Tibial artery (tissue), 4 donors: Measurements from ENCODE around the gene SLC7A14.

Source experiments
- DNase-seq, 2 donors: peaks; one replicate each; pipeline ENCODE4 v3.0.0-alpha.2; 2019
- H3K27ac ChIP-seq, 2 donors: fragments of 200-600 bp; sonication (generic) in 1 of 2; 1 replicate in 1 of 2; 2 replicates in 1 of 2; pipeline ENCODE4 v1.5.1; 2018 to 2019; ENCODE audit warnings: mild to moderate bottlenecking in 1 of 2
- H3K27me3 ChIP-seq, 2 donors: fragments of 200-600 bp; sonication (generic) in 1 of 2; one replicate each; pipeline versions ENCODE4 v1.5.1 to v1.6.0; 2016 to 2019
- H3K36me3 ChIP-seq, 3 donors: fragments of 200-600 bp; sonication (generic) in 2 of 3; one replicate each; pipeline ENCODE4 v1.5.1; 2016 to 2019; ENCODE audit warnings: mild to moderate bottlenecking in 2 of 3
- H3K4me1 ChIP-seq, 4 donors: fragments of 200-600 bp; sonication (generic) in 2 of 4; 1 replicate in 3 of 4; 2 replicates in 1 of 4; pipeline ENCODE4 v1.5.1; 2016 to 2019
- H3K4me3 ChIP-seq, 2 donors: fragments of 200-600 bp; sonication (generic) in 1 of 2; 1 replicate in 1 of 2; 2 replicates in 1 of 2; pipeline ENCODE4 v1.5.1; 2018 to 2019; ENCODE audit warnings: mild to moderate bottlenecking in 2 of 2
- H3K9me3 ChIP-seq, 3 donors: fragments of 200-600 bp; sonication (generic) in 1 of 3; one replicate each; pipeline ENCODE4 v1.5.1; 2016 to 2019
- CTCF ChIP-seq, 2 experiments: fragments of 200-600 bp in 1 of 2; fragments of 450-650 bp in 1 of 2; IDR thresholded peaks; one replicate each; pipeline ENCODE4 v1.5.1; 2017 to 2019; ENCODE audit warnings: antibody characterized with exemption in 2 of 2, mild to moderate bottlenecking in 1 of 2, moderate library complexity in 1 of 2
- intact Hi-C: fragments of 100-400 bp; cut with DNase I; formaldehyde crosslinking; loops from one replicate; pipeline ENCODE4 v1.15.0; 2023; ENCODE audit warnings: low total_unique reads

Gene SLC7A14

DNA sequence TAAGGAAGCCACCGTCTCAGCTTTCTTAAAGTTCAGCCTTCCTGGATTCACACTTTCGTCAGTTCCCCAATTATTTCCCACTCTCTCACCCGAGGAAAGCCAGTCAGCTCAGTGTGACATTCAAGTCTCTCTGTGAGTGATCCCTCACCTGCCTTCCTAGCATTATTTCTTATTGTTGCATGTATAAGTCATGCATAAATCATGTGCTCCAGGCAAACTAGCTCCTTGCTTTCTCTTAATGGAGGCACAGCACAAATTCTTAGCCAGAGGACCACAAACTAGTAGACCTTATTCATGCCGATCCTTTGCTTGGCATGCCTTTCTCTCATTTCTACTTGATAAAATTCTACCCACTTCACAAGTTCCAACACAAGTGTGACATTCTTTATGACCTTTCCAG lies 122.9 kb downstream of the SLC7A14 start:
- intact Hi-C loops = no loop called here
- no peak for TF ChIP-seq CTCF (IDR thresholded peaks at IDR 0.05)
- H3K4me1 ChIP-seq = no peaks in the 10 kb centered on the region

DNA sequence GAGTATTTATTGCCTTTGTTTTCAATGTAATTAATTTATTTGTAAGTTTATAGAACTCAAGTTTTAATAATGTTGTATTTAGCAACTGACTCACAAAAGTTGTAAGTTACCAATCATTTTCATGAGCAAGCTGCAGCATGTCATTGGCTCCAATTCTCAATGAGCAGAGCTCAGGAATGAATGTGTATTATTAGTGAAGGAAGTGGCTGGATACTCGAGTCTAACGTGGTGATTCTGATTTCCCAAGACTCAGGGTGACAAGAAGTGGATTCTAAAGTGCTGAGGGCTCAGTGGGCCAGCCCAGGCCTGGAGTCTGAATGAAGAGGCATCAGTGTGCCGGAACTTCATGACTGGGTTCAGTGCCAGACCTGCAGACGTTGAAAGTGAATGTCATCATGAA lies 127.6 kb downstream of the SLC7A14 start:
- no peaks in the 10 kb centered on the region for H3K9me3 ChIP-seq
- H3K27me3 ChIP-seq = no peaks in the 10 kb centered on the region
- no peak for DNase-seq
- H3K4me3 ChIP-seq = no peak overlapping the region
- no peak for TF ChIP-seq CTCF (IDR thresholded peaks at IDR 0.05)
- H3K4me1 ChIP-seq = no peaks in the 10 kb centered on the region
- intact Hi-C loops = no loop called here
- no peak overlapping the region for H3K27ac ChIP-seq
- no peaks in the 10 kb centered on the region for H3K36me3 ChIP-seq

More for the DNA sequence above, 122.9 kb downstream of the SLC7A14 start:
- Histone ChIP-seq H3K36me3 (no peaks in the 10 kb centered on the region), H3K4me3 (no peak overlapping the region), H3K27me3 (no peaks in the 10 kb centered on the region), H3K27ac (no peak overlapping the region), H3K9me3 (no peaks in the 10 kb centered on the region)
- no peak for DNase-seq

DNA sequence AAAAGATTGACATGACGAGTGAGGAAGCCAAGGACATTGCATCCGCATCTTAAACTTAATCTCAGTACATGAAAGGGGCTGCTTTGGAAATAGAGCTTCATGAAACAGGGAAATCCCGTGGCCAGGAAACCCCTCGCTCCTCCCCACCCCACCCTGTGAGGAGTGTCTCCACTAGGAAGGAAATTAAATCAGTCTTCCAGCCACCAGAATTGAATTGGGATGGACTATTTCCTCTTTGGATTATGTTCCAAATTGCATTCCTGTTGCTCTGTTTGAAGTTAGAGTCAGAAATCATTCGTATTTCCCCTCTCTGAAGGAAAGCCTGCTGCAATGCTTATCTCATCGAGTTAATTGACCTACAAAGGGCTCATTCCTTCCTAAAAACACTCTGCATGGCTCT lies 131.4 kb downstream of the SLC7A14 start:
- H3K4me1 ChIP-seq = no peaks in the 10 kb centered on the region
- intact Hi-C loops = no loop called here
- no peaks in the 10 kb centered on the region for H3K9me3 ChIP-seq
- TF ChIP-seq CTCF (IDR thresholded peaks at IDR 0.05) = no peak
- no peak overlapping the region for H3K4me3 ChIP-seq
- DNase-seq = no peak
- H3K27me3 ChIP-seq = no peaks in the 10 kb centered on the region
- no peak overlapping the region for H3K27ac ChIP-seq
- H3K36me3 ChIP-seq = no peaks in the 10 kb centered on the region

DNA sequence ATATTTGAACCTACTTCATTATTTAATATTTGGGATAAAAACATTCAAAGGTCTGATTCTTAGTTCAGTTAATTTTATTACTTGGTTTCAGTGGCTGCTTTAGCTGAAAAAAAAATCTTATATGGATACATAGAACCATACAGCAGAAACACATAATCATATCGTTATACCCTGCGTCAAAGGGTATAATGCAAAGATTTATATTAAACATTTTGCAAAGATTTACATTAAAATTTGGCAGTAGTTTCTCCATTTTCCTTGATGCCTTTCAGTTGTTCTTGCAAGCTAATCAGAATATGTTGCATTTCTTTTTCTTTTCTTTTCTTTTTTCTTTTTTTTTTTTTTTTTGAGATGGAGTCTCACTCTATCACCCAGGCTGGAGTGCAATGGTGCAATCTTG lies 135.8 kb downstream of the SLC7A14 start:
- DNase-seq = no peak
- Histone ChIP-seq H3K27ac (no peak overlapping the region), H3K4me3 (no peak overlapping the region), H3K4me1 (no peaks in the 10 kb centered on the region), H3K36me3 (no peaks in the 10 kb centered on the region), H3K9me3 (no peaks in the 10 kb centered on the region), H3K27me3 (no peaks in the 10 kb centered on the region)
- intact Hi-C loops = no loop called here
- TF ChIP-seq CTCF (IDR thresholded peaks at IDR 0.05) = no peak

- no peaks in the 10 kb centered on the region for H3K4me1 ChIP-seq
- no peak overlapping the region for H3K27ac ChIP-seq
- TF ChIP-seq CTCF (IDR thresholded peaks at IDR 0.05) = no peak
- H3K36me3 ChIP-seq = no peaks in the 10 kb centered on the region
- no peak overlapping the region for H3K4me3 ChIP-seq
- H3K9me3 ChIP-seq = no peaks in the 10 kb centered on the region
- intact Hi-C loops = no loop called here
- H3K27me3 ChIP-seq = peaks cover 0 to 2% of the 10 kb centered on the region in 2 donors
- no peak for DNase-seq
Observed at GRCh38 chr3:170448584-170448983, 137.3 kb downstream of the SLC7A14 start.

- Histone ChIP-seq H3K4me3 (no peak overlapping the region), H3K27ac (no peak overlapping the region), H3K9me3 (no peaks in the 10 kb centered on the region), H3K27me3 (peaks cover 0 to 2% of the 10 kb centered on the region in 2 donors), H3K4me1 (no peaks in the 10 kb centered on the region), H3K36me3 (no peaks in the 10 kb centered on the region)
- intact Hi-C loops = no loop called here
- no peak for DNase-seq
- TF ChIP-seq CTCF (IDR thresholded peaks at IDR 0.05) = no peak
Observed at GRCh38 chr3:170443457-170443856, 142.4 kb downstream of the SLC7A14 start.
